Transverse colon (tissue), 4 donors: ENCODE measurements around the gene GLIS1.

Experiments
- EP300 ChIP-seq: sonication (generic); formaldehyde crosslinking; IDR thresholded peaks from one replicate; pipeline ENCODE4 v1.6.1; 2017; ENCODE audit warnings: antibody characterized with exemption, low read depth
- POLR2A ChIP-seq: fragments of 450-650 bp; IDR thresholded peaks from one replicate; pipeline ENCODE4 v1.6.1; 2016; ENCODE audit warnings: antibody characterized with exemption, mild to moderate bottlenecking, moderate library complexity
- POLR2AphosphoS5 ChIP-seq, 3 donors: sonication (generic); formaldehyde crosslinking; IDR thresholded peaks; one replicate each; pipeline ENCODE4 v1.6.1; 2016; ENCODE audit warnings: antibody characterized with exemption in 3 of 3
- TF ChIP-seq, protein P1 (sequence below), 5 experiments: fragments of 200-600 bp in 3 of 5; fragments of 450-650 bp in 2 of 5; sonication (generic) in 3 of 5; IDR thresholded peaks; 1 replicate in 2 of 5; 2 replicates in 3 of 5; pipeline ENCODE4 v1.5.1; 2016 to 2017; ENCODE audit warnings: antibody characterized with exemption in 5 of 5, inconsistent platforms in 3 of 5, mild to moderate bottlenecking in 2 of 5, moderate library complexity in 1 of 5

DNA sequence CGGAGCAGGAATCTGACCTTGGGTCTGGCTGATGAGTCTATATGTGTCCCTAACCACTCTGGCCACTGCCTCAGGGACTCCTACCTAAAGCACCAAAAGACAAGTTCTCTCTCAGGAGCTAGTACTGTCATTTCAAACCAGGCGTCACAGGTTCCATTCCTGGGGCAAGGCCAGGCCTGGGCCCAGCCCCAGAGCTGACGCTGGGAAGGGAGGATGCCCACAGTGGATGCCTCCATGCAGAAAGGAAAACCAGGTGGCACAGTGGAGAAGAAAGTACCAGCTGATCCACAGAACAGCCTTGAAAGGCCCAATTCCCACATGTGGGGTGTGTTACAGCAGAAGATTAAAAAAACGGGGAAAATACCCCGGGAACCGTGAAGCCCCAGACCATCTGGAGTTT is 202.4 kb downstream of the GLIS1 start:
- TF ChIP-seq, protein P1, sequence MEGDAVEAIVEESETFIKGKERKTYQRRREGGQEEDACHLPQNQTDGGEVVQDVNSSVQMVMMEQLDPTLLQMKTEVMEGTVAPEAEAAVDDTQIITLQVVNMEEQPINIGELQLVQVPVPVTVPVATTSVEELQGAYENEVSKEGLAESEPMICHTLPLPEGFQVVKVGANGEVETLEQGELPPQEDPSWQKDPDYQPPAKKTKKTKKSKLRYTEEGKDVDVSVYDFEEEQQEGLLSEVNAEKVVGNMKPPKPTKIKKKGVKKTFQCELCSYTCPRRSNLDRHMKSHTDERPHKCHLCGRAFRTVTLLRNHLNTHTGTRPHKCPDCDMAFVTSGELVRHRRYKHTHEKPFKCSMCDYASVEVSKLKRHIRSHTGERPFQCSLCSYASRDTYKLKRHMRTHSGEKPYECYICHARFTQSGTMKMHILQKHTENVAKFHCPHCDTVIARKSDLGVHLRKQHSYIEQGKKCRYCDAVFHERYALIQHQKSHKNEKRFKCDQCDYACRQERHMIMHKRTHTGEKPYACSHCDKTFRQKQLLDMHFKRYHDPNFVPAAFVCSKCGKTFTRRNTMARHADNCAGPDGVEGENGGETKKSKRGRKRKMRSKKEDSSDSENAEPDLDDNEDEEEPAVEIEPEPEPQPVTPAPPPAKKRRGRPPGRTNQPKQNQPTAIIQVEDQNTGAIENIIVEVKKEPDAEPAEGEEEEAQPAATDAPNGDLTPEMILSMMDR (IDR thresholded peaks at IDR 0.05) = no peak
- TF ChIP-seq POLR2A = no peak
- no peak for TF ChIP-seq POLR2AphosphoS5 (IDR thresholded peaks at IDR 0.05)
- TF ChIP-seq EP300 = no peak
